OCI-M1 (cell line): ENCODE results near the gene BRD2.
"Not testable (repeated sequence)": the region's sequence is repeated elsewhere in the genome, so short reads cannot be mapped to it uniquely, and the experiment has no call there.

Source experiments
- DNase-seq: peaks from one replicate; lab custom pipeline; 2025; lab: John Stamatoyannopoulos, UW

The BRD2 gene

DNA sequence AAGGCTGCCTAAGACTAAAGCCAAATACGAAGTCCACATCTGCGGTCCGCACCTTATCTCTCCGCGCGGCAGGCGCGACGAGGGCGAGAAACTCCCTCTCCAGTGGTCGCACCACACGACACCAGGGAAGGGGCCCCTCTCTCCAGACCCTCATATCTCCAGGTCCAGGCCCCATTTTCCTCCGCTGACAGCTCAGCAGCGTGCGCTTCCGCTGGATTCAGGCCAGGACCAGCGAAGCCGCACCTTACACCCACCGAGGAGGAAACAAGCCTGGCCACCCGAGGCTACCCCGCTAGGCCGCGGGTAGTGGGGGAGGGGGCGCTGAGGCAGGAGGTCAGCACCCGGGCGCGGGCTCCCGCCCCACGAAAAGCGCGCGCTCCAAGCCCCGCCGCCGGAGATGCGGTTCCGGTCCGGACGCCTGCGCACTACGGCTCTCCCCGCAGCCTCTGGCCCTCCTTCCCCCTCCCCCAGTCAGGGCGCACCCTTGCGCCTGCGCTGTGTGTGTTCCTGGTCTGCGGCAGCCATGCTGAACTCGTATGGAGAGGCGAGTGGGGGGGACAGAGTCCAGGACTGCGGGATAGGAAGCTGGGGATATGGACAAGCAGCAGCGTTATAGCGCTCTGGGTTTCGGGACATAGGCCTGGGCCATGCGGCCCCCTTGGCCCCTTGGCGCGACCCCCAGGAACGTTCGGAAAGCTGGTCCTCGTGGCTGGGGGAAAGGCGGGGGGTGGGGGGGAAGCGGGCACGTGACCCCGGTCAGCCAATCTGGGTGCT lies at the start of gene BRD2:
BRD2 (plus strand) TSS at position 502 of the 774 bp plus-strand sequence. CDS start 4,305 bp downstream, outside the sequence.
- DNase-seq: peak; percentile 99

DNA sequence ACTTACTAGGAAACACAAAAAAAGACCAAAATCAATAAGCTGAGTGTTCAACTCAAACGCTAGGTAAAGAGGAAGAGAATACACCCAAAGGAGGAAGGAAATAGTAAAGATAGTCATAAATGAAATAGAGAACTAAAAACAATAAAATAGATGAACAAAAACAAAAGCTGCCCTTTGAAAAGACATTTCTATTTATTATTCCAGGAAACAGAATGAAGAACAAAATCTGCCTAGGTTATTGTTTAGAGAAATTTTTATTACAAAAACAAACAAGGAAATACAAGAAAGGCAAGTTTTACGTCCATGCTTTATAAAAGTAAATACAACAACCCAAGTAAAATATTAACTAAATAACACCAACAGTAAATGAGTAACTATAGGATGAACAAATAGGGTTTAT lies 47.7 kb upstream of the BRD2 start:
- DNase-seq: peak; percentile 23

DNA sequence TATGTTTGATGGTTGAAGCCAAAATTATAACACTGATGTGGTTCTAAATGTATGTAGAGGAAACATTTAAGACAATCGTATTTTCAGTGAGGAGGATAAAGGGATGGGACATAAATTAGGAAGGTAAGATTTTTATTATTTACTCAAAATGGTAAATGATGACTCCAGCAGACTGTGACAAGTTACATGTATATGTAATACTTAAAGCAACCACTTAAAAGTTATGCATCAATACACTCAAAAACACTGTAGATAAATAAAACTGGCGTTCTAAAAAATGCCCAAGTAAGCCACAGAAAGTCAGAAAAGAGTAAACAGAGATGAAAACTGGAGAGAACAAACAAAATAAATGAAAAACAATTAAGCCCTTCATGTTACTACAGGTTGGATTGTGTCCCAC lies 46.3 kb upstream of the BRD2 start:
- no peak for DNase-seq

DNA sequence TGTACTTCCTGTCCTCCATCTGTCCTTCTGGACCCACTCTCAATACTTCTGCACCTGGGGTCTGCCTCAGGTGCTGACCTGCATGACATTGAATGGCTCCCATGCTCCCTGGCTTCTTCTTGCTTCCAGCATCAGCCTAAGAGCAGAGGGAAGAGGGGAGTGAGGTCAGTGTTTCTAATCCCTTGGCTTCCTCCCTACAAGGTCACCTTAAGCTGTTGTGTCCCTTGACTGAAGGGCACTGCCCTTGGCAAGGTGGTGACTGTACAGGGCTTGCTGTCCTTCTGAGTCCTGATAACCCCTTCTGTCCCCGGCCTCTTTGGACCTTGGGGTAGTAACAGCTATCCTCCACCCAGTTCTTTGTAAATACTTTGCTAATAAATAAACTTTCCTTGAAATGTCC lies 37.2 kb upstream of the BRD2 start:
- DNase-seq: no peak

DNA sequence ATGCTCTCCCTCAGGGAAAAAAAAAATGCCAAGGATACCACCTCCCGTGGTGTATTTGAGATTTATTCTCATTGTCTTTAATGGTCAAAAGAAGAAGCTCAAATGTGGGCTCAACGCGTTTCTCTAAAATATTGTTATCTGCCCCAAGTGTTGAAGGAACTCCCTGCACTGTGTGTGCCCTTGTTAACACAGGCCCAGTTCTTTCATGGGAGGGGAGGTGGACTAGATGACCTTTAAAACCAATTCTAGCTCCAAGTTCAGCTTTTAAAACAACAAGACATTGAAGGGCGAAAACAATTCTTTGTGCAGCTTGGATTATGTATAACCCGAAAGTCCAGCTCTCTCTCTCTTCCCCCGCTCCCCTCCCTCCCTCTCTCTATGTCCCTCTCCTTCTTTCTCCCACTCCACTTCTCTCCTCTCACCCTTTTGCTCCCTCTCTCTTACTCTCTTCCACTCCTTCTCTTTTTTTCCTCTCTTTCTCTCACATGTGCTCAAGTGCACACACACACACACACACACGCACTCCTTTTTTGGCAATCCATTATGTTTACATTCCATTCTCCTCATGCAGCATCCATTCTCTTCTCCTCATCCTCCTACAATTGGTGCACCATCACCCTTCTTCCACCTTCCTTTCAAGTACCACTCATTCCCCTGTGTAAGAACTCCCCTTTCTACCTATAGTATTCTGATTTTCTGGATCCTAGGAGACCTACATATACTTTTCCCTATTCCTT lies 36.1 kb upstream of the BRD2 start:
- DNase-seq: no peak

DNA sequence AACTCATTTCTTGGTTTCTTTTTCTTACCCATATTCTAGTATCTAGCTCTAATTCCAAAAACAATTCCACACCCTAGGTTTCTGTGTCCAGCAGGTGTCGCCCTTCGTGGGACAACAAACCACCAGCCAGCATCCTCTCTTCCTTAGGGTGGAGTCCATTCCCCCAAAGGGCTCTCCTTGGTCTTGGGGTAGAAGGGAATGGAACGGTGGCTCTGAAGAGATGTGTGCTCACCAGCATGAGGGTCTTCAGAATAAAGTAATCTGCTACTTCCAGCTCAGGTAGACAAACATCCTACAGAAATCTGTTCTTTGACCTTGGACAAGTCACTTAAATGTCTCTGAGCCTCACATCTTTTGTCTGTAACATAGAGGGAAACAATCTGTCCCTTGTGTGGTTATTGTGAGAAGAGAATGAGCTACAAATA lies 34.7 kb upstream of the BRD2 start:
- peak; percentile 87 for DNase-seq

DNA sequence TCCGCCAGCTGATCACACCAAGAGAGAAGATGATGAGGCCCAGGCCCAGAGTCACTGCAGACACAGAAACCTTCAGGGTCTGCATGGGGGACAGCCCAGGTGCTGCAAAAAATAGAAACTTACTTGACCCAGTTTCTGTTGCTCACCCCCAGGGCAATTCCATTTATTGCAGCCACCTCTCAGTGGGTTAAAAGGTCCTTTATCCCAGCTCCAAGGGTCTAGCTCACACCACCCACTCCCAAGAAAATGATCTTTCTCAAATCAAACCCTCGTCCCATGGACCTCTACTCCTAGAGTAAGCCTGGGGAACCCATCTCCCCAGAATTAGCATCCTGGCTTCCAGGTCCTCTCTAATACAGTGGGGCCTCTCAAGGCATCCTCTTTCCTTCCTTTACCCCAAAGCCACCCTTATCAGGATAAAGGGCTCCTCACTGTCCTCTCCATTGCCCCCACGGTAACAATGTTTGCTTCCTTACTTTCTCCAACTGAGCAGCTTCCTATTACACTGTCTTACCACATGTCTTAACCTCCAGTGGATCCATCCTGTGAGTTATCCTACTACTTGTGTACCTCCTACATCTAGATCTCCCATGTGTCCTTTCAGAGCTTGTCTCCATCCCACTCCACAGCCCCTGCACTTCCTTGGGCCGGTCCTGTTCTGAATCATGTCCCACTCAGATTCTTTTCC lies 32.7 kb upstream of the BRD2 start:
- no peak for DNase-seq

DNA sequence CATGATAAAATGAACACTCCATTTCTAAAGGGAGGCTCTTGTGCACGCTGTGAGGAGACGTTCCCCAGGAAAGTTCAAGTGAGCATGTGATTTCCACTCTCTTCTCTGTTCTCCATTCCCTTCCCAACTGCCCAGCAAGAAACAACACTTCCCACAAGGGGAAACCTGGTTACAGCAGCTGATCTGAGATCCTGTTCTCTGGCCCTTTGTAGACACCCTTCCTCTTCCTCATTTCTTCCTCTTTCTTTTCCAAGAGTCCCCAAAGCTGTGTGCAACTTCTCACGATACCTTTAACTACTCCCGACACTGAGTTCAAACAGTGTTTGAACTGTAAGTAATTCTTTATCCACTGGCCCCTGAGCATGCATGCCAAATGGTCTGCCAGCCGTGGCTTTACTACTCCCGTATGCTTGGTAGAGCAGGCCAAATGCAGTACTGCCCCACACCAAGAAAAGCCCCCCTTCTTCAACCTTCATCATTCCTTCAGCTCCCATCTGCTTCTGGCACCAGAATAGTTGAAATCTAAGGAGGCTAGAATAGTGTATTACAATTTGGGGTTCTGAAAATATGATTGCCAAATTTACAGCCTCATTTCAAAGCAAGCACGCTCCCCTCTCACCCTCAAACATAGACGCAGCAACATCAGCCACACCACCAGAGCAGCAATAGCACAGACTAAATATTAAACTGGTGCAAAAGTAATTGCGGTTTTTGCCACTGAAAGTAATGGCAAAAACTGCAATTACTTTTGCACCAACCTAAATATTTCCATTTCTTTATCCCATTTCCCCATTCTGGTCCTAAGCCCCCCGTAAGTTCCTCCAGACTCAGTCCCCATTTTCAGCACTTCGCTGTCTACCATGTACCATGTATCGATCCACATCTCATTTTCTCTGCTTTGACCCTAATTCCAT lies 31.9 kb upstream of the BRD2 start:
- DNase-seq: peak; percentile 17

DNA sequence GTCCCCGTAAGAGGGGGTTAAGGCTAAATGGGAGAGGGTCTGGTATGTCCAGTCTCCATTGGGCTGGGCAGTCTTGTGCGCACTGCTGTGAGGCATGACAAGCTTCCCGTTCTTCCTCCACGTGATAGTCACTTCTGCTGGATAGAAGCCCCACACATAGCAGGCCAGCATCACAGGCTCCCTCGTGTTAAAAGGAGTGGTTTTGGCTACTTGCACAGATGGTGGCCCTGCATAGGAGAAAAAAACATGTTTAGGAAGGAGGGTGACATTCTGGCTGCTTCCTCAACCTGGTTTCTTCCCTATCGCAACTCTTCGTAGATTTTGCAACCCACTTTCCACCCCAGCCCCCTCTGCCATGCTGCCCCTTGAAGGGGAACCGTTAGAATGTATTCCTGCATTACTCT lies 31.2 kb upstream of the BRD2 start:
- DNase-seq: no peak

DNA sequence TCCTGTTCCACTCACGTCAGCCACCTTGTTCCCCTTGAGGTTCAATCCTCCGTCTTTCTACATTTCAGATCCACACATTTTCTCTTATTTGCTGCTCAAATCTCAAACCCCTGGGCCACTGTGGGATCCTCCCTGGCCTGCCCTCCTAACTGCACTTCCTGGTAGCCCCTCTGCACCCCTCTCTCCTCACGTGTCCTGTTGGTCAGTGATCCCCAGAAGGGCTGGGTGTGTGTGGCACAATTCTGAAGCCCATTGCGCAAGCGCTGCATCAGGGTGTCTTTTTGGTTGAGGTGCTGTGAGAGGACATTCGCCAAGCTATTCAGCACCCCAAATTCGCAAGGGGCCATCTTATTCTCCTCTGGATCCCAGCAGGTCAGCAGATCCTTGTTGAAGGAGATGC lies 29.9 kb upstream of the BRD2 start:
- no peak for DNase-seq

DNA sequence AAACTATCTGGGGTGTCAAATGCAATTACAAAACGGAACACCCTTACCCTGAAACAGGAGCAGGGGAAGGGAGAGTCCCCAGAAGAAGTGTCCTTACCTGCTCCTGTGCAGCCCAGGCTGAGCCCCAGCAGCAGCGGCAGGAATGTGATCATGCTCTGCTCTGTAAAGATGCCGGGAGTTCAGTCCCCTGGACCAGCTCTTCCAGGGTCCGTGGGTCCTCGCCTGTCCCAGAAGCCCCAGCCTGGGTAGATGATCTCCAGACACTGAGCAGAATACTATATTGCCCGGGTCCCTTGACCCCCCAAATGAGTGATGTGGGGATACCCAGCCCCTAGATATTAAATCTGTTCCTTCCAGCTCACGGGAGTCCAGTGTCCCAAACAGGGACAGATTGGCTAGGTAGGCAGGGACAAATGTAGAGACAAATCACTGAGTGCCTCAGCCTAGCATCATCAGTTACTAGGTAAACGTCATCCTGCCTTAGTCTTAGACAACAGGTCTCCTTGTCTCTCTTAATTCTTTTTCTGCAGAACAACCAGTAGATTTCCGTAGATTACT lies 27.7 kb upstream of the BRD2 start, which contains the start of gene HLA-DMB:
HLA-DMB (minus strand) TSS at position 373 of the 558 bp plus-strand sequence; CDS start at position 152, 221 bp downstream.
- peak; percentile 89 for DNase-seq

DNA sequence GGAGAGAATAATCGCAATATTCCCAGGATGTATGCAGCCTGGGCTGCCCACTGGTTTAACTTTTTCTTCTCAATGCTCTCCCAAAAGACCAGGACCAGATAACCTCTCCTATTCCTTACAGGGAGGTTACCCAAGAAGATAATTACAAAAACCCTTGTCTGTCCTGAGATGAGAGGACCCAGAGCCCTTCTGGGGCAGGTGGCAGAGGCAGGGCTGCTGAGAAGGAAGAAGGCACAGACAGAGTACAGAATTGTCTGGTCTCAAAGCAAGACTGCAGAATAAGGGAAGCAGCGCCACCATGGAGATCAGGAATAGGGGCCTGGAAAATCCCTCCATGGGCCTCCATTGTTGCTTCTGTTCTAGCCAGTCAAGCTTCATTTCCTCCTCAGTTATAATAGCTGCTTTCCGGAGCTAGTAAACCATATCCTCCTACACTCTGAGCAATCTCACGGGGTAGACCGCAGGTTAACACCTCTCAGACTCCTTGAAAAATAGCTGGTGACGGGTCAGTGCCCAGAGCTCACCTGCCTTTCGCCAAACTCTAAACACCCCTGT lies 27.1 kb upstream of the BRD2 start:
- DNase-seq: no peak

DNA sequence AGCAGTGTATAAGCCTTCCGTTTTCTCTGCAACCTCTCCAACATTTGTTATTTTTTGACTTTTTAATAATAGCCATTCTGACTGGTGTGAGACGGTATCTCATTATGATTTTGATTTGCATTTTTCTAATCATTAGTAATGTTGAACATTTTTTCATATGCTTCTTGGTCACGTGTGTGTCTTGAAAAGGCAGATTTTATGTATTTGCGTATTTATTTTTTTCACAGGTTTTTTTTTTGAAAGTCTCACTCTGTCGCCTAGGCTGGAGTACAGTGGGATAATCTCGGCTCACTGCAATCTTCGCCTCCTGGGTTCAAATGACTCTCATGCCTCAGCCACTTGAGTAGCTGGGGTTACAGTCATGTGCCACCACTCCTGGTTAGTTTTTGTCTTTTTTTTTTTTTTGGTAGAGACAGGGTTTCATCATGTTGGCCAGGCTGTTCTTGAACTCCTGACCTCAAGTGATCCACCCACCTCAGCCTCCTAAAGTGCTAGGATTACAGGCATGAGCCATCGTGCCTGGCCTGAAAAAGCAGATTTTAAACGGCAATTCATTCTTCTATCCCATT lies 25.8 kb upstream of the BRD2 start:
- DNase-seq: not testable (repeated sequence)

DNA sequence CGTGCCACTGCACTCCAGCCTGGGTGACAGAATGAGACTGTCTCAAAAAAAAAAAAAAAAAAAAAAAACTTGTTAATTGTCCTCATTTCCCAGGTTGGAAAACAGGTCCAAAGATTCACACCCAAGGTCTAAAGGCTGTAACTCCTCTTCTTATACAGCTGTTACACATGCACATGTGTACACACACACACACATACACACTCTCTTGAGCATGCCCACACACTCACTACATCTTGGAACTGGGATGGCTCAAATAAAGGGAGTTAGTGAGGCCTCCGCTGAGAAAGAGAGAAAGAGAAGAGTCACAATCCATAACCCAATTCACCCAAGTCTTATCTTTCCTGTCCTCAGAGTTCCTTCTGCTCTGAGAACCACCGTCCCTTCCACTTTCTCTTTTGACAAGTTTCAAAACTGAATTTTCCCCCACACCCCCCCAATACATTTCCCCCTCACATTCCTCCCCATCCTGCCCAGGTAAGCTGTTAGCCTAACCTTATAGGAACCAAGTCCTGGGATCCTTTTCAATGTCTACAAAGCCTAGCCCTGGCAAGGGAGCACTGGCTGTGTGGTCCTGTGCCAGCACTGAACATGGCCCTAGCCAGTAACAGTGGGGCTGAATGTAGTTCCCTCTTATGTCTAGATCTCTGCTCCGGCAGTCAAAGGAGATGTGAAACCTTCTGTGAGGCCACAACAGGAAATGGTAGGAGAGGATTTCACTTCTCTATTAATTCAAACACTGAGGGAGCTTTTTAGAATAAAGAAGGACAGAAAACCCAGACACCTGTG lies 24.3 kb upstream of the BRD2 start:
- peak; percentile 85 for DNase-seq

DNA sequence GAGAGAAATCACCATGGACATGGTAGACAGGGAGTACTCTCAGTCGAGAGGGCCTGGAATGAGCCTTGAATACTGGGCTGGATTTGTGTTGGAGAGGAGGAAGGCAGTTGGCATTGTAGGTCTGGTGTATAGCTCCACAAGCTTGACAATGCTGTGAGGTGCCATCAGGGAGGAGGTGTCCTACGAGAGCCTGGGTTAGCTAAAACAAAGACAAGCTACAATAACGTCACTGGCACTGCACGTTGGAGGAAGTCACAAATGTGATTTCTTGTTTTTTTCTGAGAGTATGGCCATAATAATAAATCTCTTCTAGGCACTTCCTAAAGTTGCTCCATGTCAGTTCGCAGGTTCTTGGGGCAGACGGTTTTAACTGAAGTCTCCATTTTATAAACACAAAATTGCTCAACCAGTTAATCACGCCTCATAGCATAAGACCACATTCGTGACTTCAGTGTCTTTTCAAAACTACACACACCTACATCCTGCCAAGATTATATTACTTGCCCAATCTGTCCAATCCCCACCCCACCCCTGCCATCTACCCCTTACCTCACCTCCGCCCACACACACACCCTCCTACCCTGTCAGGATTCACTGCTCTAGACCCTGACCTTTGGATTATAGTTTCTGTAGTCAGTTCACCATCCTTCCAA lies 23.2 kb upstream of the BRD2 start:
- no peak for DNase-seq

DNA sequence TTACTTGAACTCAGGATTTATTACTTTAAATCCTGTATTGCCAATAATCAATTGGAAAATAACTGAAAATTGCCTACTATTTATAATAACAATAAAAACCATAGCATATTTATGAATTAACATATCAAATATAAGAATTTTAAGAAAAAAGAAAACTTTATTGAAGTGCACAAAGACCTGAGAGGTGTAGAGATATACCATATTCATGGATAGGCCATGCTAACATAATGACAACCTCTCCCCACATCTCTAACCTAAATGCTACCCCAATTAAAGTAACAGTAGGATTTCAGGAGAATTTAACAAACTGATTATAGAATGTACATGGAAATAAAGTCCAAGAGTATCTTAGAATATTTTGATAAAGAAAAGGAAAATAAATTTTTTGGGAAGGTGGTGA lies 22.4 kb upstream of the BRD2 start:
- DNase-seq: no peak

DNA sequence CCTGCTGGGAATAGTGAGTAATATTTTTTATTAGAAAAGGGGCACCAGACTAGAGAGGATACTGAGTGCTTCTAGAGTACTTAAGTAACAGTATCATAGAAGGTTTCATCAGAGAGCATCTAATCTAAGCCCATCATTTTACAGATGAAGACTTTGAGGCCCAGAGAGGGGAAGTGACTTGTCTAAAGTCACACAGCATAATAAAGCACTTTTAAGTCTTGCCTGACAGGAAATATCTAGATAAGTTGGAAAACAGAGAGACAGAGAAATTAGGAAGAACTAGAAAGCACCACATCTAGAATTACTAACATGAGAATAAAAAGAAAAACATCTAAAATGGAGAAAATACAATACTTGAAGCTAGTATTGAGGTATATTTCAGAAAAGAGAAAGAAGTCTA lies 21.5 kb upstream of the BRD2 start:
- no peak for DNase-seq

DNA sequence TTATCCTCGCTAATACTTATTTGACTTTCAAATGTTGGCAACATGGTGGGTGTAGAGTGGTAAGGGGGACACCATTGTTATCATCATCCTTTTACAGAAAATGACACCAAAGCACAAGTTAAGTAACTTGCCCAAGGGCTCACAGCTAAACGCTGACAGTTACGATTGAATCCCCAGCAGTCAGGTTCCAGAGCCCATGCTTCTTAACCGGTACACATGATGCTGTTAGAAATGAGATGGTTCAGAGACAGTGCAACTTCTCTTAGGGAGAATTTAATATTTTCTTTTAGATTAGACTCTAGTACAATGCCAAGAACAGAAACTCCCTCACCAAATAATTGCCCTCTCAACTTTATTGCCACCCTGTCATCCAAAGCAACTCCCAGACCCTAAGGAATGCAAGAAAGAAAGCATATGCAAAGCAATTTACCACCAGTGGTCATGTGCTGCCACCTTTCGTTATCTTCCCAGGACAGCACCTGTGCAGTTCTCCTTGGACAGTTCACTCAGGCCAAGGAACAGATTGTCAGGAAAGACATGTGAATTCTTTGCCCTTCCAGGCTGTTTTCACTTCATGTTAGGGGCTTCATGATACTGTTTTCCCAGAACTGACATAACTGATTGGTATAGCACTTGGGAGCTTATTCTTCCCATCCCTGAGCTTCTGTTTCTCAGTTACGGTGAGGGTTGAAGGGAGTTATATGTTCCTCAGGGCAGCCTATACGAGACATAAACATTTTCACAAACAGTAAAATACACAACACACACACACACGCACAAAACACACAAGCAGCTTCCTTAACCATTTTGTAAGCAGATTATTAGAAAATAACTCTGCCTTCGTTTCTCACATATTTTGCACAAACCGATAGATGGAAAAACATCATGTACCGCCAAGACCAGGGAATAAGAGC lies 20.6 kb upstream of the BRD2 start:
- peak; percentile 69 for DNase-seq
